Nephron (organoid): Measurements from ENCODE around the gene TBCE.
A peak's percentile ranks its signal among the peaks of the same experiment; 100 is the strongest.

Experiments used
- H3K27ac Mint-ChIP-seq, 3 experiments: 2 replicates each; pipeline ENCODE4 v1.8.0; 2020; ENCODE audit warnings: mixed read lengths in 3 of 3, mild to moderate bottlenecking in 2 of 3, moderate library complexity in 1 of 3
- H3K27me3 Mint-ChIP-seq: 2 replicates; pipeline ENCODE4 v1.8.0; 2021; ENCODE audit warnings: low read depth, mild to moderate bottlenecking, moderate library complexity, mixed read lengths
- H3K36me3 Mint-ChIP-seq: 2 replicates; pipeline ENCODE4 v1.8.0; 2020; ENCODE audit warnings: low read depth, mixed read lengths
- H3K4me1 Mint-ChIP-seq: 2 replicates; pipeline ENCODE4 v1.8.0; 2020; ENCODE audit warnings: mixed read lengths
- H3K4me3 Mint-ChIP-seq, 3 experiments: 2 replicates each; pipeline ENCODE4 v1.8.0; 2020; ENCODE audit warnings: mild to moderate bottlenecking in 3 of 3, mixed read lengths in 3 of 3, moderate library complexity in 2 of 3
- H3K9me3 Mint-ChIP-seq: 2 replicates; pipeline ENCODE4 v1.8.0; 2020; ENCODE audit warnings: mixed read lengths
- CTCF ChIP-seq, 3 experiments: fragments of 200-600 bp; sonication (generic); IDR thresholded peaks; one replicate each; pipeline ENCODE4 v1.5.0; 2021; ENCODE audit warnings: antibody characterized with exemption in 3 of 3; ENCODE audit not compliant: unreplicated experiment in 3 of 3

The TBCE gene

GRCh38 chr1:235423214-235423652 lies 56.0 kb downstream of the TBCE start:
- no peaks in the 10 kb centered on the region for H3K27me3 Mint-ChIP-seq
- TF ChIP-seq CTCF (IDR thresholded peaks at IDR 0.05; ENCODE audit: unreplicated experiment in 3 of 3) = no peak
- peaks cover 14% of the 10 kb centered on the region for H3K4me1 Mint-ChIP-seq
- peaks cover 10% of the 10 kb centered on the region for H3K36me3 Mint-ChIP-seq
- no peak overlapping the region for H3K4me3 Mint-ChIP-seq
- H3K9me3 Mint-ChIP-seq = no peaks in the 10 kb centered on the region
- peak overlapping the region in 1 of 3 experiments; percentile 54 for H3K27ac Mint-ChIP-seq

GRCh38 chr1:235424092-235424491 lies 56.9 kb downstream of the TBCE start:
- Mint-ChIP-seq H3K27ac (peak overlapping the region in 1 of 3 experiments; percentile 29), H3K9me3 (no peaks in the 10 kb centered on the region), H3K4me3 (no peak overlapping the region), H3K4me1 (peaks cover 14% of the 10 kb centered on the region), H3K27me3 (no peaks in the 10 kb centered on the region), H3K36me3 (peaks cover 14% of the 10 kb centered on the region)
- TF ChIP-seq CTCF (IDR thresholded peaks at IDR 0.05; ENCODE audit: unreplicated experiment in 3 of 3) = no peak

- no peaks in the 10 kb centered on the region for H3K27me3 Mint-ChIP-seq
Observed at GRCh38 chr1:235425357-235425756, 58.1 kb downstream of the TBCE start.

GRCh38 chr1:235426143-235426542 lies 58.9 kb downstream of the TBCE start:
- peak overlapping the region in 1 of 3 experiments; percentile 7 for H3K27ac Mint-ChIP-seq
- no peaks in the 10 kb centered on the region for H3K9me3 Mint-ChIP-seq
- peaks cover 14% of the 10 kb centered on the region for H3K4me1 Mint-ChIP-seq
- no peaks in the 10 kb centered on the region for H3K27me3 Mint-ChIP-seq
- no peak for TF ChIP-seq CTCF (IDR thresholded peaks at IDR 0.05; ENCODE audit: unreplicated experiment in 3 of 3)
- H3K36me3 Mint-ChIP-seq = peaks cover 15% of the 10 kb centered on the region
- H3K4me3 Mint-ChIP-seq = no peak overlapping the region

More at GRCh38 chr1:235425357-235425756, 58.1 kb downstream of the TBCE start:
- H3K9me3 Mint-ChIP-seq = no peaks in the 10 kb centered on the region
- no peak for TF ChIP-seq CTCF (IDR thresholded peaks at IDR 0.05; ENCODE audit: unreplicated experiment in 3 of 3)
- no peak overlapping the region for H3K27ac Mint-ChIP-seq
- H3K4me3 Mint-ChIP-seq = no peak overlapping the region
- peaks cover 14% of the 10 kb centered on the region for H3K4me1 Mint-ChIP-seq
- peaks cover 15% of the 10 kb centered on the region for H3K36me3 Mint-ChIP-seq

- H3K9me3 Mint-ChIP-seq = no peaks in the 10 kb centered on the region
- no peaks in the 10 kb centered on the region for H3K27me3 Mint-ChIP-seq
- H3K4me1 Mint-ChIP-seq = peaks cover 14% of the 10 kb centered on the region
- H3K36me3 Mint-ChIP-seq = peaks cover 15% of the 10 kb centered on the region
- no peak for TF ChIP-seq CTCF (IDR thresholded peaks at IDR 0.05; ENCODE audit: unreplicated experiment in 3 of 3)
- H3K4me3 Mint-ChIP-seq = no peak overlapping the region
- H3K27ac Mint-ChIP-seq = no peak overlapping the region
Observed at GRCh38 chr1:235426680-235427079, 59.5 kb downstream of the TBCE start.

GRCh38 chr1:235427447-235427846 lies 60.2 kb downstream of the TBCE start:
- no peak for TF ChIP-seq CTCF (IDR thresholded peaks at IDR 0.05; ENCODE audit: unreplicated experiment in 3 of 3)
- Mint-ChIP-seq H3K27me3 (no peaks in the 10 kb centered on the region), H3K36me3 (peaks cover 17% of the 10 kb centered on the region), H3K4me1 (peaks cover 14% of the 10 kb centered on the region), H3K27ac (no peak overlapping the region), H3K4me3 (no peak overlapping the region), H3K9me3 (no peaks in the 10 kb centered on the region)
